DMS 273 treated with DMSO at 0.1 percent for 48 hours (cell line): ENCODE results near the gene GLP2R.
A peak's percentile ranks its signal among the peaks of the same experiment; 100 is the strongest.

Source experiments
- DNase-seq: peaks from one replicate; lab custom pipeline; 2025; lab: John Stamatoyannopoulos, UW

Gene GLP2R

GRCh38 chr17:9814337-9814945 is 11.3 kb upstream of the GLP2R start:
- no peak for DNase-seq

GRCh38 chr17:9816472-9816871 is 9.3 kb upstream of the GLP2R start:
- no peak for DNase-seq

- peak; percentile 26 for DNase-seq
Observed at GRCh38 chr17:9817086-9817485, 8.6 kb upstream of the GLP2R start.

- DNase-seq = no peak
Observed at GRCh38 chr17:9818760-9819159, 7.0 kb upstream of the GLP2R start.

GRCh38 chr17:9820448-9820847 is 5.3 kb upstream of the GLP2R start:
- no peak for DNase-seq

- no peak for DNase-seq
Observed at GRCh38 chr17:9821921-9822320, 3.8 kb upstream of the GLP2R start, which contains the start of gene GSG1L2. Gene GSG1L2 (minus strand): TSS chr17:9822079. CDS start chr17:9822071, 8 bp downstream.

- no peak for DNase-seq
Observed at GRCh38 chr17:9824094-9824493, 1.6 kb upstream of the GLP2R start.

GRCh38 chr17:9824797-9825338 is 856 bp upstream of the GLP2R start:
- DNase-seq = no peak

GRCh38 chr17:9828296-9829295 is 2.9 kb downstream of the GLP2R start:
- DNase-seq = no peak

GRCh38 chr17:9829343-9829742 is 3.6 kb downstream of the GLP2R start:
- DNase-seq = no peak

GRCh38 chr17:9830711-9831110 is 5.0 kb downstream of the GLP2R start:
- no peak for DNase-seq

GRCh38 chr17:9833922-9834321 is 8.2 kb downstream of the GLP2R start:
- no peak for DNase-seq

GRCh38 chr17:9837551-9838471 is 12.1 kb downstream of the GLP2R start:
- no peak for DNase-seq

GRCh38 chr17:9839433-9839832 is 13.7 kb downstream of the GLP2R start:
- DNase-seq = no peak

- DNase-seq = no peak
Observed at GRCh38 chr17:9842057-9842758, 16.5 kb downstream of the GLP2R start.

GRCh38 chr17:9843152-9844010 is 17.7 kb downstream of the GLP2R start:
- no peak for DNase-seq

- DNase-seq = no peak
Observed at GRCh38 chr17:9844153-9844552, 18.4 kb downstream of the GLP2R start.

GRCh38 chr17:9845306-9845705 is 19.6 kb downstream of the GLP2R start:
- no peak for DNase-seq

- DNase-seq = no peak
Observed at GRCh38 chr17:9850151-9850550, 24.4 kb downstream of the GLP2R start.

- no peak for DNase-seq
Observed at GRCh38 chr17:9854255-9854654, 28.5 kb downstream of the GLP2R start.
